ENCODE data around the gene BIRC6. TPM values are rescaled to one million over a fixed set of nuclear protein-coding genes. Genes with fewer than 3 reads are reported as not detected.

Gene BIRC6
- total RNA-seq, 2 experiments from 2014 or later, result 81.2 to 125 TPM

- no peaks in the 10 kb centered on the region for H3K9me3 ChIP-seq (ENCODE audit: low read length)
- no peak overlapping the region for H3K4me3 ChIP-seq (ENCODE audit: low read depth, low read length, poor library complexity, severe bottlenecking)
- H3K9me2 ChIP-seq (ENCODE audit: insufficient read depth, low read length), result no peaks in the 10 kb centered on the region
- no peak overlapping the region for H3K27ac ChIP-seq (ENCODE audit: low read depth, low read length, poor library complexity, severe bottlenecking)
- no peaks in the 10 kb centered on the region for H3K4me1 ChIP-seq (ENCODE audit: insufficient read depth, low read length, poor library complexity, severe bottlenecking)
- CTCF ChIA-PET (ENCODE audit: unreplicated experiment), result no interaction called here
- peaks cover 97% of the 10 kb centered on the region for H3K79me2 ChIP-seq (ENCODE audit: insufficient read depth, low read depth, low read length)
- H3K4me2 ChIP-seq (ENCODE audit: low read length), result no peak overlapping the region
- H4K20me1 ChIP-seq (ENCODE audit: insufficient read depth, low read length), result peaks cover 4% of the 10 kb centered on the region
- peaks cover 55% of the 10 kb centered on the region for H3K36me3 ChIP-seq (ENCODE audit: insufficient read depth, low read length)
- no TSS peak for BruUV-seq (replicated peaks)
- intact Hi-C loops (cut with micrococcal nuclease; ENCODE audit: unreplicated experiment), result no loop called here
- POLR2A ChIA-PET, result interaction anchor here (1.1 kb wide), 1 partner anchor 17 kb away, joined by 3 read pairs; no protein-coding TSS in a partner anchor
- no peak overlapping the region for H2AFZ ChIP-seq (ENCODE audit: low read length)
- TF ChIP-seq EZH2phosphoT487 (IDR thresholded peaks at IDR 0.05; ENCODE audit: borderline replicate concordance, low read depth, low read length), result no peak
- TF ChIP-seq CTCF (conservative IDR thresholded peaks at IDR 0.05; ENCODE audit: low read length), result no peak
- no peak for DNase-seq (ENCODE audit: low spot score)
These were observed 68.9 kb downstream of the BIRC6 start for GRCh38 chr2:32425719-32426141.

- Histone ChIP-seq H3K27ac (ENCODE audit: low read depth, low read length, poor library complexity, severe bottlenecking) (no peak overlapping the region), H3K79me2 (ENCODE audit: insufficient read depth, low read depth, low read length) (peaks cover 76% of the 10 kb centered on the region), H3K9me2 (ENCODE audit: insufficient read depth, low read length) (no peaks in the 10 kb centered on the region), H2AFZ (ENCODE audit: low read length) (no peak overlapping the region), H3K4me2 (ENCODE audit: low read length) (no peak overlapping the region), H3K36me3 (ENCODE audit: insufficient read depth, low read length) (peaks cover 57% of the 10 kb centered on the region), H4K20me1 (ENCODE audit: insufficient read depth, low read length) (no peaks in the 10 kb centered on the region; the same call in 1 of the 2 replicates), H3K4me1 (ENCODE audit: insufficient read depth, low read length, poor library complexity, severe bottlenecking) (no peaks in the 10 kb centered on the region), H3K4me3 (ENCODE audit: low read depth, low read length, poor library complexity, severe bottlenecking) (no peak overlapping the region), H3K9me3 (ENCODE audit: low read length) (no peaks in the 10 kb centered on the region)
- CTCF ChIA-PET (ENCODE audit: unreplicated experiment), result no interaction called here
- BruUV-seq (replicated peaks), result no TSS peak
- TF ChIP-seq EZH2phosphoT487 (IDR thresholded peaks at IDR 0.05; ENCODE audit: borderline replicate concordance, low read depth, low read length), result no peak
- TF ChIP-seq CTCF (conservative IDR thresholded peaks at IDR 0.05; ENCODE audit: low read length), result no peak
- intact Hi-C loops (cut with micrococcal nuclease; ENCODE audit: unreplicated experiment), result no loop called here
- DNase-seq (ENCODE audit: low spot score), result no peak
- POLR2A ChIA-PET, result no interaction called here
These were observed 71.1 kb downstream of the BIRC6 start for GRCh38 chr2:32427672-32428610.

DNA sequence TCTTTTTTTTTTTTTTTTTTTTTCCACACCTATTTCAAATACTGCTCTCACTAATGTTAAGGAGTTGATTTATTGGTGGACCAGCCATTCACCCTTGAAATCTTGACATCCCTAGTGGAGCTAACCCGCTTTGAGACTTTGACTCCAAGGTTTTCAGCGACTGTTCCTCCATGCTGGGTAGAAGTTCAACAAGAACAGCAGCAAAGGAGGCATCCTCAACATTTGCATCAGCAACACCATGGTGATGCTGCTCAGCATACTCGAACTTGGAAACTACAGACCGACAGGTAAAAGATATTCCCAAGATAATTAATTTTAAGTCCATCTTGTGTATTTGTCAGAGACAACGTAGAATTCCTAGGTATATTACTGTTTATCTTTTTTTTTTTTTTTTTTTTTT lies 74.0 kb downstream of the BIRC6 start:
- Histone ChIP-seq H3K4me1 (ENCODE audit: insufficient read depth, low read length, poor library complexity, severe bottlenecking) (no peaks in the 10 kb centered on the region), H3K9me2 (ENCODE audit: insufficient read depth, low read length) (no peaks in the 10 kb centered on the region), H4K20me1 (ENCODE audit: insufficient read depth, low read length) (no peaks in the 10 kb centered on the region), H3K36me3 (ENCODE audit: insufficient read depth, low read length) (peaks cover 65% of the 10 kb centered on the region), H3K4me3 (ENCODE audit: low read depth, low read length, poor library complexity, severe bottlenecking) (no peak overlapping the region), H3K79me2 (ENCODE audit: insufficient read depth, low read depth, low read length) (peaks cover 52% of the 10 kb centered on the region), H2AFZ (ENCODE audit: low read length) (no peak overlapping the region), H3K27ac (ENCODE audit: low read depth, low read length, poor library complexity, severe bottlenecking) (no peak overlapping the region), H3K4me2 (ENCODE audit: low read length) (no peak overlapping the region), H3K9me3 (ENCODE audit: low read length) (no peaks in the 10 kb centered on the region)
- DNase-seq (ENCODE audit: low spot score), result no peak
- ChIA-PET CTCF (ENCODE audit: unreplicated experiment) (no interaction called here), POLR2A (interaction anchor here (0.7 kb wide), 1 partner anchor 183 kb away, joined by 7 read pairs; no protein-coding TSS in a partner anchor)
- TF ChIP-seq EZH2phosphoT487 (IDR thresholded peaks at IDR 0.05; ENCODE audit: borderline replicate concordance, low read depth, low read length) (no peak), CTCF (conservative IDR thresholded peaks at IDR 0.05; ENCODE audit: low read length) (no peak)
- intact Hi-C loops (cut with micrococcal nuclease; ENCODE audit: unreplicated experiment), result no loop called here
- BruUV-seq (replicated peaks), result no TSS peak
